Measurements from ENCODE around the gene RFPL2.

- TF ChIP-seq CTCF (IDR thresholded peaks at IDR 0.05) (no peak), POLR2A (IDR thresholded peaks at IDR 0.05) (no peak)
Observed at GRCh38 chr22:32208681-32209080, 3.8 kb upstream of the RFPL2 start.

Measured in heart left ventricle (tissue), 13 donors.